Transverse colon (tissue), 4 donors: ENCODE measurements around the gene BTF3L4. TPM values are rescaled to one million over a fixed set of nuclear protein-coding genes. Genes with fewer than 3 reads are reported as not detected.

ENCODE experiments used
- DNase-seq: peaks from one replicate; pipeline ENCODE4 v3.0.0-alpha.2; 2019
- H3K27ac ChIP-seq, 4 donors: fragments of 200-600 bp; sonication (generic); 2 replicates each; pipeline ENCODE4 v1.5.1; 2016 to 2018; ENCODE audit warnings: inconsistent platforms in 4 of 4
- H3K27me3 ChIP-seq: fragments of 200-600 bp; sonication (generic); 2 replicates; pipeline ENCODE4 v1.5.1; 2017; ENCODE audit warnings: inconsistent platforms
- H3K36me3 ChIP-seq, 4 donors: fragments of 200-600 bp; sonication (generic); 2 replicates each; pipeline ENCODE4 v1.5.1; 2017 to 2019; ENCODE audit warnings: inconsistent platforms in 4 of 4
- H3K4me1 ChIP-seq, 4 donors: fragments of 200-600 bp; sonication (generic); 2 replicates each; pipeline ENCODE4 v1.5.1; 2017 to 2020; ENCODE audit warnings: inconsistent platforms in 4 of 4
- H3K4me3 ChIP-seq, 4 donors: fragments of 200-600 bp; sonication (generic); 1 replicate in 1 of 4; 2 replicates in 3 of 4; pipeline versions ENCODE4 v1.5.1 to v1.6.1; 2017 to 2019; ENCODE audit warnings: inconsistent platforms in 4 of 4
- H3K9me3 ChIP-seq, 2 donors: fragments of 200-600 bp; sonication (generic); 2 replicates each; pipeline ENCODE4 v1.5.1; 2017 to 2019; ENCODE audit warnings: inconsistent platforms in 2 of 2
- EP300 ChIP-seq: sonication (generic); formaldehyde crosslinking; IDR thresholded peaks from one replicate; pipeline ENCODE4 v1.6.1; 2017; ENCODE audit warnings: antibody characterized with exemption, low read depth
- POLR2A ChIP-seq: fragments of 450-650 bp; IDR thresholded peaks from one replicate; pipeline ENCODE4 v1.6.1; 2016; ENCODE audit warnings: antibody characterized with exemption, mild to moderate bottlenecking, moderate library complexity
- POLR2AphosphoS5 ChIP-seq, 3 donors: sonication (generic); formaldehyde crosslinking; IDR thresholded peaks; one replicate each; pipeline ENCODE4 v1.6.1; 2016; ENCODE audit warnings: antibody characterized with exemption in 3 of 3
- WGBS, 2 donors: methylation state at CpG; one replicate each; pipeline ENCODE4 v1.1.5; 2018; ENCODE audit warnings: low coverage in 1 of 2; 5-methylcytosine and 5-hydroxymethylcytosine counted together
- in situ Hi-C, 4 donors: fragments of 200-750 bp; cut with MboI; loops; one replicate each; pipeline versions ENCODE4 v1.15.0 to v1.15.1; 2017; ENCODE audit warnings: low sequenced_read_pairs in 3 of 4, low pct_ligation_motif_present in 1 of 4, low pct_unique_long_range_greater_than_20kb in 1 of 4
- intact Hi-C: fragments of 100-400 bp; cut with DNase I; formaldehyde crosslinking; loops from one replicate; pipeline ENCODE4 v1.15.1; 2023; ENCODE audit warnings: low total_unique reads
- total RNA-seq, 4 donors: library from RNA; depleted of rRNA; stranded (reverse); fragments of >200 nt; gene quantifications; one replicate each; pipeline ENCODE4 v1.1.0, GENCODE V29; 2016
- TF ChIP-seq, protein P1 (sequence below), 5 experiments: fragments of 200-600 bp in 3 of 5; fragments of 450-650 bp in 2 of 5; sonication (generic) in 3 of 5; IDR thresholded peaks; 1 replicate in 2 of 5; 2 replicates in 3 of 5; pipeline ENCODE4 v1.5.1; 2016 to 2017; ENCODE audit warnings: antibody characterized with exemption in 5 of 5, inconsistent platforms in 3 of 5, mild to moderate bottlenecking in 2 of 5, moderate library complexity in 1 of 5

Gene BTF3L4
- total RNA-seq, 4 donors from 2014 or later: 5.2 to 32.1 (median 14.2) TPM

DNA sequence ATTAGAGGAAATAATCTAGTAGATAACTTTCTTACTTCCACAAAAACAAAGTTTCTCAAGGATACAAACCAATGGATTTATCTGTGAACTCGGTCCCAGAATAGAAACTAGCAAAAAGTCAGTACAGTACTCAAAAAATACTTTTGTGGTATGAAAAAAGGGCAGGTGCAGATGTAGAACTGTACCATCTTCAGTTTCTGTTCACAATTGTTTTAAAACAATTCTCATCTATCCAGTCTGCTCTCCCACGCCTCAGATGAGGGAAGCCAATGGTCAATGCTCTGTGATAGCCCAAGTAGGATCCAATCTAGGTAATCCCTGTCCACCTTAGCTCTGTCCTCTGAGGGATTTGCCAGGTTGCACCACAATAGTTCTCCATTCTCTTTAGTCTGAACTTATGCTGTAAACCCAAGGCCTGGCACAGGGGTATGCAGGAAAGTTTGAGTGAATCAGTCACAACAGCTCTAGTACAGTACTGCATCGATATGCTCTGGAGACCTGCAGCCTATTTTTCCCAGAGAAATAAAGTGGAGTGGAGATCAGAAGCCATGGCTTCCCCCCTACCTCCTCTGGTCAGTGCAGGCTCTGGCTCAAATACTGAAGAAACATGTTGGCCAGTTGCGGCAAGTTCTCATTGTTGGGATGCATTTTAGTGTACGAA lies 23.8 kb upstream of the BTF3L4 start:
- H3K4me1 ChIP-seq: peaks cover 20 to 52% (median 30%) of the 10 kb centered on the region in 4 donors

DNA sequence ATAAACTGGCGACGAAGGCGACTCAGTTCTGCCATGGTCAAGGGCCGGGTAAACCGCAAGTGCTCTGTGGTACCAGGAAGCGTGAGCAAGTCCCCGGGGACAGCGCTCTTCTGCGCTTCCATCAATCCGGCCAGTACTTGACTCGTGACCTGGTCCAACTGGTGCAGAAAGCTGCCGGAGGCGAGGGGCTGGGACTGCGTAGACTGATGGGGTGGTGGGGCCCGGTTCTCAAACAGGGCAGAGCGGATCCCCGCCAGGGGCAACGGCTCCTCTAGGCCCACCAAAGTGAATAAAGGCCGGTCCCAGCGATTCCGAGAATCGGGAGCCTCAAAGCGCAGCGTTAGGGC lies 23.3 kb upstream of the BTF3L4 start:
- 0% methylated on average over 22 of the region's 24 CpGs; no CpG with 5 or more reads in 1 of the 2 donors for WGBS, 2 donors
- DNase-seq: peak; percentile 58
- H3K27ac ChIP-seq: peak overlapping the region; percentile 88 to 97 (median 92)
- H3K9me3 ChIP-seq: no peaks in the 10 kb centered on the region
- intact Hi-C loops: no loop called here
- H3K4me3 ChIP-seq: peak overlapping the region; percentile 55 to 83 (median 76)
- peaks cover 20 to 56% (median 32%) of the 10 kb centered on the region in 4 donors for H3K4me1 ChIP-seq
- no peaks in the 10 kb centered on the region for H3K27me3 ChIP-seq
- in situ Hi-C loops: no loop called here
- no peaks in the 10 kb centered on the region for H3K36me3 ChIP-seq
- TF ChIP-seq EP300: no peak
- no peak for TF ChIP-seq POLR2A
- TF ChIP-seq, protein P1, sequence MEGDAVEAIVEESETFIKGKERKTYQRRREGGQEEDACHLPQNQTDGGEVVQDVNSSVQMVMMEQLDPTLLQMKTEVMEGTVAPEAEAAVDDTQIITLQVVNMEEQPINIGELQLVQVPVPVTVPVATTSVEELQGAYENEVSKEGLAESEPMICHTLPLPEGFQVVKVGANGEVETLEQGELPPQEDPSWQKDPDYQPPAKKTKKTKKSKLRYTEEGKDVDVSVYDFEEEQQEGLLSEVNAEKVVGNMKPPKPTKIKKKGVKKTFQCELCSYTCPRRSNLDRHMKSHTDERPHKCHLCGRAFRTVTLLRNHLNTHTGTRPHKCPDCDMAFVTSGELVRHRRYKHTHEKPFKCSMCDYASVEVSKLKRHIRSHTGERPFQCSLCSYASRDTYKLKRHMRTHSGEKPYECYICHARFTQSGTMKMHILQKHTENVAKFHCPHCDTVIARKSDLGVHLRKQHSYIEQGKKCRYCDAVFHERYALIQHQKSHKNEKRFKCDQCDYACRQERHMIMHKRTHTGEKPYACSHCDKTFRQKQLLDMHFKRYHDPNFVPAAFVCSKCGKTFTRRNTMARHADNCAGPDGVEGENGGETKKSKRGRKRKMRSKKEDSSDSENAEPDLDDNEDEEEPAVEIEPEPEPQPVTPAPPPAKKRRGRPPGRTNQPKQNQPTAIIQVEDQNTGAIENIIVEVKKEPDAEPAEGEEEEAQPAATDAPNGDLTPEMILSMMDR (IDR thresholded peaks at IDR 0.05): no peak
- TF ChIP-seq POLR2AphosphoS5 (IDR thresholded peaks at IDR 0.05): no peak

More for the DNA sequence above, 23.8 kb upstream of the BTF3L4 start:
- Histone ChIP-seq H3K27me3 (no peaks in the 10 kb centered on the region), H3K27ac (peak overlapping the region; percentile 88 to 97 (median 92)), H3K36me3 (no peaks in the 10 kb centered on the region), H3K9me3 (no peaks in the 10 kb centered on the region), H3K4me3 (peak overlapping the region; percentile 55 to 83 (median 76))
- TF ChIP-seq POLR2AphosphoS5 (IDR thresholded peaks at IDR 0.05) (no peak), POLR2A (no peak), EP300 (no peak)
- TF ChIP-seq, protein P1 (IDR thresholded peaks at IDR 0.05): no peak
- no peak for DNase-seq
- intact Hi-C loops (no loop called here), in situ Hi-C loops (no loop called here)
- WGBS, 2 donors: 32 to 42% methylated on average over 2 to 5 of the region's 5 CpGs

DNA sequence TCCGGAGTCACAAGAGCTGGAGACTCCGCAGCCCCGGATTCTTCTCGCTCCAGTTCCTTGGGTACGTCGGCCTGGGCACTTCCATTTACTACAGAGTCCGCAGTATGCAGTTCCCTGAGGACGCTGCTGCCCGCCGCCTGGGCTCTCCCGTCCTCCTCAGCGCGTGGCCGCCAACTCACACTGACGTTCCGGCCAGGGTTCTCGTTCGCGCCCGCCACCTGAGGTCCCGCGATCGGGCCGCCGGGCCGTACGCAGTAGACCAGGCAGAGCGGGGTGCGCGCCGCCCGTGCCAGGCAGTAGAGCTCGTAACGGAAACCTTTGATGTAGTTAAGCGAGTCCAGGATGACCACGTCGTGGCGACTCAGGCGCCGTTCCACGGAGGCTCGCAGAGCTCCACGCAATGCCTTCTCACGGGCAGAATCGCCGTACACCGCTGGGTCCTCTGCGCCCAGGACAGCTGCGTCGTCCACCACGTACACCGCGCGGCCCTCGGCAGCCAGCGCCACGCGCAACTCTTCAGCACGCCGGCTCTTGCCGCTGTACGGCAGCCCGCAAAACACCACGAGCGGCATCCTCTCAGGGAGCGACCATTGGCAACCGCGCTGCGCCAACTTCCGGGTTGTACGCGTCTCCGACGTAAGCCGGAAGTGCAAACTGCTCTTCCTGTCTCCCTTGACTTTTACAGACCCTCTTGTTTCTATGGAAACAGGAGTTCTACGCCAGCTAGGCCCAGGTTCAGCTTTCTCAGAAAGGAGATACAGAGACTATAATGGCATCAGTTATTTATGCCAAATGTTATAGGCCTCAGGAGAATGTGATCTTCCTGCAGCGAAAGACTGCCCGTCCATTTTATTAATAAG lies 22.7 kb upstream of the BTF3L4 start, which contains the start of gene KTI12:
Gene KTI12, minus strand, starts transcription at position 621 of the 860 bp plus-strand sequence. Its CDS starts 49 bp downstream, at position 572.
- Histone ChIP-seq H3K36me3 (no peaks in the 10 kb centered on the region), H3K4me1 (peaks cover 20 to 56% (median 35%) of the 10 kb centered on the region in 4 donors), H3K9me3 (no peaks in the 10 kb centered on the region), H3K27me3 (no peaks in the 10 kb centered on the region), H3K27ac (peak within 1 kb of the TSS; percentile 88 to 97 (median 92)), H3K4me3 (peak within 1 kb of the TSS; percentile 55 to 83 (median 76))
- DNase-seq: peak; percentile 89
- intact Hi-C loops (no loop called here), in situ Hi-C loops (no loop called here)
- TF ChIP-seq, protein P1 (IDR thresholded peaks at IDR 0.05): no peak
- TF ChIP-seq POLR2A: peak; percentile 77
- no peak for TF ChIP-seq EP300
- TF ChIP-seq POLR2AphosphoS5 (IDR thresholded peaks at IDR 0.05): peak; percentile 74 to 91 (median 91)
- WGBS, 2 donors: 3 to 69% methylated on average over 2 to 65 of the region's 78 CpGs

DNA sequence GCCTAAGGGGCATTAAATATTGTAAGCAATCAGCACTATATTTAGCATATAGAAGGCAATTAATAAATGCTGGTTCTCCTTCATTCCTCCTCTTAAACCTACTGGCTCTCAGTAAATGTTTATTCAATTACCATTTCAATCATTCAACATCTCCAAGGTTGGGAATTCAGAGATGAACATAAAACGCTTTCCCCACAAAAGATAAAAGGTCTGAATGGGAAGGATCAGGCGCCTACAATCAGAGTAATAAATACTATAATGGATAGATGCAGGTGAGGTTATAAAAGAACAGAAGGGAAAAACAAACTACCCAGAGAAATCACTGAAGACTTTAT lies 22.1 kb upstream of the BTF3L4 start:
- no peak for TF ChIP-seq POLR2AphosphoS5 (IDR thresholded peaks at IDR 0.05)
- no peak for TF ChIP-seq POLR2A
- TF ChIP-seq, protein P1 (IDR thresholded peaks at IDR 0.05): no peak
- Histone ChIP-seq H3K4me1 (peaks cover 20 to 51% (median 33%) of the 10 kb centered on the region in 4 donors), H3K4me3 (peak overlapping the region in 3 of 4 donors; percentile 55 to 77 (median 75)), H3K27ac (peak overlapping the region; percentile 88 to 97 (median 92)), H3K27me3 (no peaks in the 10 kb centered on the region), H3K9me3 (no peaks in the 10 kb centered on the region), H3K36me3 (peaks cover 0 to under 1% (median 0%) of the 10 kb centered on the region in 4 donors)
- 62 to 88% methylated on average over 2 of the region's 2 CpGs for WGBS, 2 donors
- intact Hi-C loops: no loop called here
- no peak for DNase-seq
- in situ Hi-C loops: no loop called here
